CD14-positive monocyte (primary cell): Measurements from ENCODE around the gene PGM5. TPM values are rescaled to one million over a fixed set of nuclear protein-coding genes. Genes with fewer than 3 reads are reported as not detected.

Experiments used
- DNase-seq, 3 donors: peaks; one replicate each; pipeline ENCODE4 v3.0.0-alpha.2; 2011 to 2022
- H2AFZ ChIP-seq: 2 replicates; pipeline ENCODE4 v1.6.0; 2012; ENCODE audit warnings: mild to moderate bottlenecking, low read depth, low read length, inconsistent platforms; ENCODE audit not compliant: insufficient read depth, poor library complexity, severe bottlenecking
- H3K27ac ChIP-seq, 2 donors: 1 replicate in 1 of 2; 2 replicates in 1 of 2; pipeline ENCODE4 v1.5.1; 2012 to 2013; ENCODE audit warnings: low read length in 2 of 2, control low read depth in 1 of 2, inconsistent platforms in 1 of 2, low read depth in 1 of 2, mild to moderate bottlenecking in 1 of 2
- H3K27me3 ChIP-seq, 2 donors: one replicate each; pipeline versions ENCODE4 v1.6.0 to v1.6.1; 2011 to 2013; ENCODE audit warnings: low read length in 2 of 2; ENCODE audit not compliant: control insufficient read depth in 2 of 2, insufficient read depth in 2 of 2
- H3K36me3 ChIP-seq, 2 donors: replicated peaks in 1 of 2; 1 replicate in 1 of 2; 2 replicates in 1 of 2; pipeline versions ENCODE4 v1.5.1 to v1.6.1; 2012 to 2013; ENCODE audit warnings: low read length in 2 of 2, control low read depth in 1 of 2, inconsistent platforms in 1 of 2, mild to moderate bottlenecking in 1 of 2; ENCODE audit not compliant: insufficient read depth in 2 of 2, control insufficient read depth in 1 of 2
- H3K4me1 ChIP-seq, 2 donors: 1 replicate in 1 of 2; 2 replicates in 1 of 2; pipeline versions ENCODE4 v1.5.1 to v1.6.1; 2012 to 2013; ENCODE audit warnings: low read length in 2 of 2, control low read depth in 1 of 2, inconsistent platforms in 1 of 2, mild to moderate bottlenecking in 1 of 2, moderate library complexity in 1 of 2; ENCODE audit not compliant: insufficient read depth in 2 of 2, control insufficient read depth in 1 of 2
- H3K4me2 ChIP-seq: replicated peaks from 2 replicates; pipeline ENCODE3; 2012; ENCODE audit warnings: low read length, moderate library complexity, mild to moderate bottlenecking; ENCODE audit not compliant: poor library complexity, severe bottlenecking; ENCODE audit errors: extremely low read depth
- H3K4me3 ChIP-seq, 3 experiments: fragments of 200-600 bp in 1 of 3; sonication (generic) in 1 of 3; replicated peaks in 1 of 3; 1 replicate in 2 of 3; 2 replicates in 1 of 3; pipeline ENCODE4 v1.5.1; 2011 to 2013; ENCODE audit warnings: low read length in 3 of 3, mild to moderate bottlenecking in 3 of 3, control low read depth in 2 of 3, low read depth in 2 of 3, inconsistent platforms in 1 of 3, moderate library complexity in 1 of 3
- H3K79me2 ChIP-seq: 2 replicates; pipeline ENCODE4 v1.6.0; 2012; ENCODE audit warnings: mild to moderate bottlenecking, control low read depth, inconsistent platforms, low read length, moderate library complexity; ENCODE audit not compliant: insufficient read depth
- H3K9ac ChIP-seq: 2 replicates; pipeline ENCODE4 v1.6.0; 2017; ENCODE audit warnings: low read length, mild to moderate bottlenecking; ENCODE audit not compliant: insufficient read depth, poor library complexity, severe bottlenecking
- H3K9me3 ChIP-seq, 2 donors: replicated peaks in 1 of 2; 1 replicate in 1 of 2; 2 replicates in 1 of 2; pipeline versions ENCODE4 v1.5.1 to v1.6.1; 2012 to 2013; ENCODE audit warnings: low read length in 2 of 2, control low read depth in 1 of 2; ENCODE audit not compliant: control insufficient read depth in 1 of 2, insufficient read depth in 1 of 2
- H4K20me1 ChIP-seq: 2 replicates; pipeline ENCODE4 v1.6.0; 2012; ENCODE audit warnings: mild to moderate bottlenecking, low read length, control low read depth, moderate library complexity; ENCODE audit not compliant: insufficient read depth
- H3K27ac Mint-ChIP-seq, 7 donors: one replicate each; pipeline ENCODE4 v1.8.0; 2020; ENCODE audit warnings: mild to moderate bottlenecking in 7 of 7, mixed read lengths in 7 of 7, moderate library complexity in 6 of 7, inconsistent platforms in 2 of 7
- H3K27me3 Mint-ChIP-seq, 3 donors: one replicate each; pipeline ENCODE4 v1.8.0; 2021 to 2022; ENCODE audit warnings: low read depth in 3 of 3, mild to moderate bottlenecking in 3 of 3, mixed read lengths in 3 of 3, moderate library complexity in 3 of 3, inconsistent platforms in 1 of 3
- H3K36me3 Mint-ChIP-seq, 2 donors: one replicate each; pipeline ENCODE4 v1.8.0; 2020; ENCODE audit warnings: mixed read lengths in 2 of 2, inconsistent platforms in 1 of 2, mild to moderate bottlenecking in 1 of 2
- H3K4me1 Mint-ChIP-seq: one replicate; pipeline ENCODE4 v1.8.0; 2020; ENCODE audit warnings: mild to moderate bottlenecking, mixed read lengths
- H3K4me3 Mint-ChIP-seq, 2 donors: one replicate each; pipeline ENCODE4 v1.8.0; 2020; ENCODE audit warnings: mild to moderate bottlenecking in 2 of 2, mixed read lengths in 2 of 2, moderate library complexity in 1 of 2
- H3K9me3 Mint-ChIP-seq, 7 donors: one replicate each; pipeline ENCODE4 v1.8.0; 2020 to 2022; ENCODE audit warnings: mixed read lengths in 7 of 7, mild to moderate bottlenecking in 6 of 7, moderate library complexity in 6 of 7, inconsistent platforms in 2 of 7
- WGBS: methylation state at CpG from one replicate; pipeline ENCODE4 v1.1.5; 2013; ENCODE audit warnings: missing lambda C conversion rate; ENCODE audit not compliant: insufficient coverage; 5-methylcytosine and 5-hydroxymethylcytosine counted together
- intact Hi-C, 2 donors: fragments of 100-400 bp; cut with micrococcal nuclease; formaldehyde crosslinking; loops; one replicate each; pipeline versions ENCODE4 v1.15.0 to v1.15.1; 2023
- polyA plus RNA-seq, 3 donors: library from polyadenylated mRNA; depleted of rRNA in 1 of 3; unstranded in 2 of 3; stranded (reverse) in 1 of 3; fragments of 300-500 nt in 2 of 3; fragments of >200 nt in 1 of 3; fragmentation: Illumina TruSeq in 2 of 3; gene quantifications; 1 replicate in 2 of 3; 2 replicates in 1 of 3; pipeline ENCODE4 v1.2.3, GENCODE V29; 2012 to 2021
- TF ChIP-seq, protein P1 (sequence below): fragments of 200-600 bp; IDR thresholded peaks from one replicate; pipeline ENCODE4 v1.8.0; 2022; ENCODE audit warnings: antibody characterized with exemption, mild to moderate bottlenecking

Gene PGM5
- polyA plus RNA-seq, 3 donors = 0.35 to 1.2 (median 1.1) TPM

DNA sequence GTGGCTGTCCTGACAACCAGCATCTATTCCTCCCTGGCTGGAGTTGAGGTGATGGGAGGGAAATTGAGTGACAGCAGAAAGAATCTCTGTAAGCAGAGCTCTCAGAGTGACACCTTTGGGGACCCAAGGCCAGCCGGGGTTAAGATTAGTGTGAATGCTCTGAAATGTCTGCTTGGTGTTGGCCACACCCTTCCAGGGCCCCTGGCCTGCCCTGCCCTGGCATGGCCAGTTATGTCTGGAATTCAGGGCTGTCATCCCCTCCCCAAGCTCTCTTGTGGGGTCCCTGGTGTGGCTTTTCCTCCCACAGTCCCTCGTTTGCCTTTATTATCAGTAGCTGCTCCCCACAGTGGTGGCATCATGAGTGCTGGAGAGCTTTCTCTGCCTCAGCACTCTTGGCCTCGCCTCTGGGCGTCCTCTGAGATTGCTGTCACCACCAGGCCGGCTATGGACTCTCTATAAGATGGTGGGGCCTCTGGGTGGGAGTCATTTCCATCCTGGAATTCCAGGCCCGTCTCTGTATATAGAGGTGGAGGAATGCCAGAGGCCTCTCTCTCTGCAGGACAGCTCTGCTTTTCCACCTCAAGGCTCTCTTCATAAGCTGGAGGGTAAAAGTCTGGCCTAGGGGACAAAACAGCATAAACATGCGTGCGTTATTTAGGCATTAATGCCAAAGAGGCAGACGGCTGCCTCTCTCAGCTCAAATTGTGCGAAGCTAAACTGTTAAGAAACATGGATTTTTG lies 180.6 kb downstream of the PGM5 start:
- no peak overlapping the region for H3K4me3 ChIP-seq
- H3K27me3 Mint-ChIP-seq = peaks cover 0 to 2% (median 0%) of the 10 kb centered on the region in 3 donors

DNA sequence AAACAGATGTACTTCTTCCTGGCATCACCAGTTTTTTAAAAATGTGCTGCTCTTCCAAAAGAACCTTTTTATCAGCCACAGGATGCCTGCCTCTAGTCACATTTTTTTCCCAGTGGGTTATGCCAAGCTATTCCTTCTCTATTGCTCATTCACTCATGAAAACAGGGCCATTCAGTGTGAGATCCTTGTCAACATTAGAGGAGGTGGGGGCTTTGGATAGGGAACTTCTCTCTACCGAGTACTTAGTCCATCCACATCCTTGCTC lies 181.1 kb downstream of the PGM5 start:
- Histone ChIP-seq H3K9me3 (no peaks in the 10 kb centered on the region), H3K27ac (no peak overlapping the region), H3K27me3 (no peaks in the 10 kb centered on the region), H3K4me2 (no peak overlapping the region), H4K20me1 (no peaks in the 10 kb centered on the region), H3K4me1 (peaks cover 17 to 20% of the 10 kb centered on the region in 2 donors), H3K79me2 (no peaks in the 10 kb centered on the region), H2AFZ (no peak overlapping the region), H3K36me3 (no peaks in the 10 kb centered on the region), H3K9ac (no peak overlapping the region), H3K4me3 (no peak overlapping the region)
- H3K27me3 Mint-ChIP-seq = peaks cover 0 to 2% (median 0%) of the 10 kb centered on the region in 3 donors
- H3K9me3 Mint-ChIP-seq = no peaks in the 10 kb centered on the region
- peak overlapping the region in 1 of 7 donors; percentile 2 for H3K27ac Mint-ChIP-seq
- TF ChIP-seq, protein P1, sequence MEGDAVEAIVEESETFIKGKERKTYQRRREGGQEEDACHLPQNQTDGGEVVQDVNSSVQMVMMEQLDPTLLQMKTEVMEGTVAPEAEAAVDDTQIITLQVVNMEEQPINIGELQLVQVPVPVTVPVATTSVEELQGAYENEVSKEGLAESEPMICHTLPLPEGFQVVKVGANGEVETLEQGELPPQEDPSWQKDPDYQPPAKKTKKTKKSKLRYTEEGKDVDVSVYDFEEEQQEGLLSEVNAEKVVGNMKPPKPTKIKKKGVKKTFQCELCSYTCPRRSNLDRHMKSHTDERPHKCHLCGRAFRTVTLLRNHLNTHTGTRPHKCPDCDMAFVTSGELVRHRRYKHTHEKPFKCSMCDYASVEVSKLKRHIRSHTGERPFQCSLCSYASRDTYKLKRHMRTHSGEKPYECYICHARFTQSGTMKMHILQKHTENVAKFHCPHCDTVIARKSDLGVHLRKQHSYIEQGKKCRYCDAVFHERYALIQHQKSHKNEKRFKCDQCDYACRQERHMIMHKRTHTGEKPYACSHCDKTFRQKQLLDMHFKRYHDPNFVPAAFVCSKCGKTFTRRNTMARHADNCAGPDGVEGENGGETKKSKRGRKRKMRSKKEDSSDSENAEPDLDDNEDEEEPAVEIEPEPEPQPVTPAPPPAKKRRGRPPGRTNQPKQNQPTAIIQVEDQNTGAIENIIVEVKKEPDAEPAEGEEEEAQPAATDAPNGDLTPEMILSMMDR = no peak
- no peak overlapping the region for H3K4me3 Mint-ChIP-seq
- WGBS = no CpG with 5 or more reads among the region's 1 CpG
- H3K36me3 Mint-ChIP-seq = peaks cover 0 to 6% of the 10 kb centered on the region in 2 donors
- intact Hi-C loops = no loop called here
- H3K4me1 Mint-ChIP-seq = peaks cover 22% of the 10 kb centered on the region
- no peak for DNase-seq

More for the DNA sequence above, 180.6 kb downstream of the PGM5 start:
- no peak overlapping the region for H3K4me2 ChIP-seq
- Mint-ChIP-seq H3K27ac (peak overlapping the region in 2 of 7 donors; percentile 14 to 57), H3K9me3 (no peaks in the 10 kb centered on the region), H3K36me3 (peaks cover 0 to under 1% of the 10 kb centered on the region in 2 donors), H3K4me1 (peaks cover 23% of the 10 kb centered on the region), H3K4me3 (no peak overlapping the region)
- peaks cover 22 to 25% of the 10 kb centered on the region in 2 donors for H3K4me1 ChIP-seq
- no peak overlapping the region for H2AFZ ChIP-seq
- TF ChIP-seq, protein P1 = no peak
- H3K79me2 ChIP-seq = no peaks in the 10 kb centered on the region
- 98% methylated on average over 6 of the region's 10 CpGs for WGBS
- no peaks in the 10 kb centered on the region for H3K9me3 ChIP-seq
- no peak overlapping the region for H3K27ac ChIP-seq
- intact Hi-C loops = no loop called here
- no peaks in the 10 kb centered on the region for H4K20me1 ChIP-seq
- no peaks in the 10 kb centered on the region for H3K36me3 ChIP-seq
- no peaks in the 10 kb centered on the region for H3K27me3 ChIP-seq
- no peak overlapping the region for H3K9ac ChIP-seq
- DNase-seq = no peak
